ENCODE data around the gene PRIMA1.

The PRIMA1 gene

GRCh38 chr14:93713726-93714405 lies 74.4 kb downstream of the PRIMA1 start:
- no peak for TF ChIP-seq CTCF (IDR thresholded peaks at IDR 0.05; ENCODE audit: insufficient read depth, low read length, missing control alignments)
- DNase-seq (ENCODE audit: low read depth, low spot score): no peak
- CTCF ChIA-PET: no interaction called here
- H3K4me3 ChIP-seq (ENCODE audit: low read depth, low read length): no peak overlapping the region
- POLR2A ChIA-PET: no interaction called here

GRCh38 chr14:93712838-93713724 lies 75.2 kb downstream of the PRIMA1 start:
- no peak for TF ChIP-seq CTCF (IDR thresholded peaks at IDR 0.05; ENCODE audit: insufficient read depth, low read length, missing control alignments)
- H3K4me3 ChIP-seq (ENCODE audit: low read depth, low read length): no peak overlapping the region
- ChIA-PET POLR2A (no interaction called here), CTCF (no interaction called here)
- no peak for DNase-seq (ENCODE audit: low read depth, low spot score)

GRCh38 chr14:93712079-93712837 lies 76.0 kb downstream of the PRIMA1 start:
- ChIA-PET POLR2A (no interaction called here), CTCF (no interaction called here)
- DNase-seq (ENCODE audit: low read depth, low spot score): no peak
- TF ChIP-seq CTCF (IDR thresholded peaks at IDR 0.05; ENCODE audit: insufficient read depth, low read length, missing control alignments): no peak
- H3K4me3 ChIP-seq (ENCODE audit: low read depth, low read length): no peak overlapping the region

GRCh38 chr14:93709249-93709648 lies 79.0 kb downstream of the PRIMA1 start:
- POLR2A ChIA-PET: no interaction called here
- no peak for TF ChIP-seq CTCF (IDR thresholded peaks at IDR 0.05; ENCODE audit: insufficient read depth, low read length, missing control alignments)
- no peak for DNase-seq (ENCODE audit: low read depth, low spot score)
- CTCF ChIA-PET: no interaction called here
- H3K4me3 ChIP-seq (ENCODE audit: low read depth, low read length): no peak overlapping the region

- DNase-seq (ENCODE audit: low read depth, low spot score): no peak
- ChIA-PET POLR2A (no interaction called here), CTCF (no interaction called here)
- H3K4me3 ChIP-seq (ENCODE audit: low read depth, low read length): no peak overlapping the region
- no peak for TF ChIP-seq CTCF (IDR thresholded peaks at IDR 0.05; ENCODE audit: insufficient read depth, low read length, missing control alignments)
Measured at GRCh38 chr14:93708800-93709199, 79.5 kb downstream of the PRIMA1 start.

- no peak for TF ChIP-seq CTCF (IDR thresholded peaks at IDR 0.05; ENCODE audit: insufficient read depth, low read length, missing control alignments)
- H3K4me3 ChIP-seq (ENCODE audit: low read depth, low read length): no peak overlapping the region
- ChIA-PET POLR2A (no interaction called here), CTCF (no interaction called here)
- no peak for DNase-seq (ENCODE audit: low read depth, low spot score)
Measured at GRCh38 chr14:93708311-93708734, 80.0 kb downstream of the PRIMA1 start.

Data from AG04449 (cell line).